ENCODE data around the gene PLCH1.

PLCH1 gene

GRCh38 chr3:155500194-155500818 is 244.6 kb downstream of the PLCH1 start:
- H3K4me3 ChIP-seq (ENCODE audit: low read depth, low read length) = no peak overlapping the region
- no peak for TF ChIP-seq CTCF (IDR thresholded peaks at IDR 0.05; ENCODE audit: low read depth, low read length)

GRCh38 chr3:155497930-155498647 is 246.8 kb downstream of the PLCH1 start:
- no peak overlapping the region for H3K4me3 ChIP-seq (ENCODE audit: low read depth, low read length)
- no peak for TF ChIP-seq CTCF (IDR thresholded peaks at IDR 0.05; ENCODE audit: low read depth, low read length)

GRCh38 chr3:155496206-155496605 is 248.7 kb downstream of the PLCH1 start:
- no peak for TF ChIP-seq CTCF (IDR thresholded peaks at IDR 0.05; ENCODE audit: low read depth, low read length)
- no peak overlapping the region for H3K4me3 ChIP-seq (ENCODE audit: low read depth, low read length)

- no peak overlapping the region for H3K4me3 ChIP-seq (ENCODE audit: low read depth, low read length)
- TF ChIP-seq CTCF (IDR thresholded peaks at IDR 0.05; ENCODE audit: low read depth, low read length) = no peak
Measured at GRCh38 chr3:155495387-155495786, 249.5 kb downstream of the PLCH1 start.

- no peak for TF ChIP-seq CTCF (IDR thresholded peaks at IDR 0.05; ENCODE audit: low read depth, low read length)
- no peak overlapping the region for H3K4me3 ChIP-seq (ENCODE audit: low read depth, low read length)
Measured at GRCh38 chr3:155494332-155494731, 250.5 kb downstream of the PLCH1 start.

GRCh38 chr3:155492841-155493240 is 252.0 kb downstream of the PLCH1 start:
- no peak for TF ChIP-seq CTCF (IDR thresholded peaks at IDR 0.05; ENCODE audit: low read depth, low read length)

GRCh38 chr3:155491696-155492095 is 253.2 kb downstream of the PLCH1 start:
- no peak overlapping the region for H3K4me3 ChIP-seq (ENCODE audit: low read depth, low read length)
- TF ChIP-seq CTCF (IDR thresholded peaks at IDR 0.05; ENCODE audit: low read depth, low read length) = no peak

More at GRCh38 chr3:155492841-155493240, 252.0 kb downstream of the PLCH1 start:
- no peak overlapping the region for H3K4me3 ChIP-seq (ENCODE audit: low read depth, low read length)

Data from WI38 (cell line).